GM19397 (cell line): ENCODE measurements around the gene WDR37.

Source experiments
- ATAC-seq: cut with Tn5 transposase; IDR thresholded peaks from one replicate; pipeline ENCODE4 v1.9.1; 2021; ENCODE audit warnings: mild to moderate bottlenecking, moderate library complexity; ENCODE audit not compliant: unreplicated experiment

WDR37 gene

DNA sequence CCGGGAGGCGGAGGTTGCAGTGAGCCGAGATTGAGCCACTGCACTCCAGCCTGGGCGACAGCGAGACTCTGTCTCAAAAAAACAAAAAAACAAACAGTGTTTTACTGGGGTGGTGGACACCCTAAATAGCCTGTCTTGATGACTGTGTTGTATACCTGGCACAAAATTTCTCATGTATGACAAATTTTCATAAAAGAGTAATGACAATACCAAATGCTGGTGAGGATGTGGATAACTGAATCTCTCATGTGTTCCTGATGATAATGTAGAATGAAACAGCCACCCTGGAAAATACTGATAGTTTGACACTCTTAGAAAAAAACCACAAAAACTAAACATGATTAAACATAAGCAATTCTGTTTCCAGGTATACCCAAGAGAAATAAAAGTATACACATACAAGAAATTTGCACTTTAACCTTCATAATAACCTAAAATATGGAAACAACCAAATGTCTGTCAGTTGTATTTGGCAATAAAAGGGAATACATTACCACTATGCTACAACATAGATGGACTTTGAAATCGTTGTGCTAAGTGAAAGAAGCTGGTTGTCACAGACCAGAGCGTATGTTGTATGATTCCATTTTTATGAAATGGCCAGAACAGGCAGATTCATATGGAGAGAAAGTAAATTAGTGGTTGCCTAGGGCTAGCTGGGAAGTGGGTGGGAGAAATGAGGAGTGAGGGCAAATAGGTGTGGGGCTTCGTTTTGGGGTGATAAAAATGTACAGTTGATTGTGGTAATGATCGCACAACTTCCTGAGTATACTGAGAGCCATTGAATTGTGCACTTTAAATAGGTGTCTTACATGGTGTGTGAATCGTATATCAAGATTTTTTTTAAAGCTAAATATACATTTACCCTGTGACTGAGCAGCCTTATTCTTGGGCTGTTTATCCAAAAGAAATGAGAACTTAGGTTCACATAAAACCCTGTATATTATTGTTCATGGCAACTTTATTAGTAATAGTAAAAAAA, 12.5 kb downstream of the WDR37 start:
- ATAC-seq = no peak

DNA sequence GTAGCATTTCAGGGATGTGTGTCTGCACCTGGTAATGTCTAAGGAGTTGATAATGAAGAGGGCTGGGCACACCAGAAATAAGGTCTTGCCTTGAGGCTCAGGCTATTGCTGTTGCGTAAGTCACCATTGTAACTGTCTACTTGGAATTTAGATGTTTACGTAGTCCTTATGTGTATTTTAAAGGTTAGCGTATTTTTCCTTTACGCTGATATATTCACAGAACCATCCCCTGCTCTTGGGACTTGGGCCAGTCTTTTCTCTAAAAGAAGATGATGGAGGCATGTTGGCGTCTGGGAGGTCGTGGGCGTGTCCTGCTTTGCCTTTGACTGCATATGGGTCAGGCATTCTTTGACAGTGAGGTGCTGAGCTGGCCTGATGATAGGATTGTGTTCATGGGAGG, 14.7 kb downstream of the WDR37 start:
- ATAC-seq = no peak

DNA sequence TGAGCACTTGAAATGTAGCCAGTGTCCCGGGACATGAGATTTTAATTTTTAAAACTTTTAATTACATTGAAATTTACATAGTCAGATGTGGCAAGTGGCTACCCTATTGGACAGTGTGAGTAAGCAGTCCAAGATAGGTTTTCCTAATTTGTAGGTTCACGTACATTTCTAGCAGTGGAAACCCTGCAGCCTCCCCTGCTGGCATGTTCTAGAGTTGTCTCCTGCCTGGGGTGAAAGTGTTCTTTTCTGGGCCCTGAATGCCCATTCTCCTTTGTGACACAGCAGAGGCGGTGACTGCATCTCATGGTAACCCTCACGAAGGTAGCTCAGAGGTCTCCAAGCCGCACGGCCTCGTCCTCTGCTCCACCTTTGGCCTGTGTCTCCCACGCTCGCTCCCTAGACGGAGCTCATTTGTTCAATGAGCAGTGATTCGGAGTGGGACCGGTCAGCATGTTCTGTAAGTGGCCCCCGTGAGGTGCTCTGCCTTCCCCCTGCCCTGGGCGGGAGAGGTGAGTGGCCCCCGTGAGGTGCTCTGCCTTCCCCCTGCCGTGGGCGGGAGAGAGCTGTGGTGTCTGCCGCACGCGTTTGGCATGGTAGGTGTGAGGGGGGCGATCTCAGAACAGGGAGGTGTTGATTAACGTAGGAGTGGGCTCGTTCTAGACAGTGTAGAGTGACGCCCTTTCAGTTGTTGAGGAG, 18.0 kb downstream of the WDR37 start:
- no peak for ATAC-seq

DNA sequence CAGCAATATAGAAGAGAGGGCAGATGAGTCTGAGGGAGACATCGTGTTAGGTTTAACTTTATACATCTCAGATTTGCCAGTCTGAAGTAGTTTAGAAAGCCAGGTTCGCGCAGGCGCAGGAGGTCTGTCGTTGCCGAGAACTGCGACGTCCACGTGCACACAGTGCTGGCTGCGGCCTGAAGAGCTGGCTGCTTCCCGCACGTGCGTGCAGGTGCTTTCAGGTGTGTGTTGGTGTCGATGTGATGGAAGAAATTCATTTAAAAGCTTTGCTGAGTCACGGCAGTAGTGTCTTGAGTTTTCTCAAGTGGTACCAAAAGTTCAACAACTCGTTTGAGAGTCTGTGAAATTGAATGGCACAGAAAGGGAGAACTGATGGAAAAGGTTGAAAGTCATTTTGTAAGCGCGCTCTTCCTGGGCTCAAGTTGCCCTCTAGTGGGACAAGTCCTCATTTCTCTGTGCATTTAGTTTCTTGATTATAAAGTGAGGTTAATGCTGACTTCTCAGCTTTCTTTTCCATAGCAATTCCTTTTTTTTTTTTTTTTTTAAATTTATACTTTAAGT, 18.6 kb downstream of the WDR37 start:
- ATAC-seq = no peak

DNA sequence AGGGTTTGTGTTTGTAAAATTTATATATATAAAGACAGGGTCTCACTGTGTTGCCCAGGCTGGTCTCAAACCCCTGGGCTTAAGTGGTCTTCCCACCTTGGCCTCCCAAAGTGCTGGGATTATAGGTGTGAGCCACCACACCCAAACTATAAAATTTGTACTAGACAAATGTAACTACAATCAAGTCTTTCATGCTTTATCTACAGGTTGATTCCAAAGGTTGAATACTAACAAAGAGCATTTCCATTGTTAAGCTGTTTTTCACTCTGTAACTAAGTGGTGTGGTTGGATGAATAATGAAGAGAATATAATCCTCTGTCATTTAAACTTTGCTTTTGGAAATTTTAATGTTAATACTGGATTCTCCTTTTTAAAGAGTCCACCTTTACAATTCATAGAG, 22.5 kb downstream of the WDR37 start:
- ATAC-seq = no peak

DNA sequence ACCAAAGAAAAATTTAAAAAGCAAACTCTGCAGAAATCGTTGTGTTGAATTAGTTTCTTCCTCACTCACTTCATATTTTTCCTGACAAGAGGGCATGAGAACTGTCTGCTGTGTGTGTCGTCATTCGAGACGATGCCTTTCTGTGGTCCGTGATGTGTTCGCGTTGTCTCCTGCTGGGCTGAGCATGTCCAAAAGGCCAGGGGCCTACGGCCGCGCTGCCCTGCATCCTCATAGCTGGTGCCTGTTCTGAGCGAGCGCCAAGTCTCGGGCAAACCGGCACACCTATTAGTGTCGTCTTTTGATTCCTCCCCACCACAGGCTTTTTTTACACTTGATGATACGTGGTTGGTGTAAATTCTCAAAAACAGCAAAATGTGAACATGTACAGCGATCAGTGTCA, 27.4 kb downstream of the WDR37 start:
- no peak for ATAC-seq

DNA sequence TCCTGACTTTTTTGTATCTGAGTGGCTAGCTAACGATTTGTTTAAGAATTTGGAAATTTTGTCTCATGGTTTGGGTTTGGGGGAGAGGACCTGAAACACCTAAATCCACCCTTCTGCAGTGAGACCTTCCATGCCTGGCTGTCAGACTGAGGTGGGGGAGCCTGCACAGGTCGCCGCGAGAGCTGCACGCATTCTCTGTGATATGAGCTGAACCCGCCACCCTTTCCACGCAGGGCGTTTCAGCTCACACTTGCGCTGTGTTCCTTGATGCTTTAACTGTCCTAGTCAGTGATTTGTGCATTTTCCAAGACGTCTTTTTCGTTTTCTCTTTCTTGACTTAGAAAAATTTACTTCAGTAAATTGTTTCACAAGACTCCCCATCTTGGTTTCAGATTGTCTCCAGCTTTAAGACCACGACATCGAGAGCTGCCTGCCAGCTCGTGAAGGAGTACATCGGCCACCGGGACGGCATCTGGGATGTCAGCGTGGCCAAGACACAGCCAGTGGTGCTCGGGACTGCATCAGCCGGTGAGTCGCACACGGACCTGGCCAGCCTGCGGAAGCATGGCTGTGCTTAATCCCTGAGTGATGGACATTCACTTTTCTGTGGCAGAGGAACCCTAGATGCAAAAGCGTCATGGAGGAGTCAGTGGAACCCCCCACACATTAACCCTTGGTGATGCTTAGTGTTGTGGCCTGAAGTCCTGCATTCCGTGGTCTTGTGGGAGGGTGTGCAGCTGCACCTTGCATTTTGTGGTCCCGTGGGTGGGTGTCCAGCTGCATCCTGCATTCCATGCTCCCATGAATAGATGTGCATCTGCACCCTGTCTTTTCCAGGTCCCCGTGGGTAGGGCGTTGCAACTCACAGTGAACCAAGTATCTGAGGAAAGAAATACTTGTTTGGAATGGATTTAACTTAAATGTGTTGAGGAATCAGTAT, 28.1 kb downstream of the WDR37 start:
- no peak for ATAC-seq

DNA sequence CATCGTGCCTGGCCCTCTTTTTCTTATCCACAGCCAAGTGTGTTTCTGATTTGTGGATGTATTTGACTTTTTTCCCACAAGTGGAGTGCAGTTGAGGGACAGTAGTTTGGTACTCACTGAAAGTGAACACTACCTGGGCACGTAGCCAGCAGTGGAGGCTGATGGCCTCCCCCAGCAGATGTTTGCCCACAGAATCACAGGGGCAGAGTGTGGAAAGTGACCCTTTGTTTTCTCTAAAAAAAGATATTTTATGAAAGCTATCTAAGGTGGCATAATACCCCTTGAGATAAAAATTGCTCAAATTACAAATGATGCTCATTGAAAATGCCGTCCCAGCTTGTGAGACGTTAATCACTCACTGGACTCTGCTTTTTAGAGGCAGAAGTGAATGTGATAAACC, 29.1 kb downstream of the WDR37 start:
- ATAC-seq = no peak

DNA sequence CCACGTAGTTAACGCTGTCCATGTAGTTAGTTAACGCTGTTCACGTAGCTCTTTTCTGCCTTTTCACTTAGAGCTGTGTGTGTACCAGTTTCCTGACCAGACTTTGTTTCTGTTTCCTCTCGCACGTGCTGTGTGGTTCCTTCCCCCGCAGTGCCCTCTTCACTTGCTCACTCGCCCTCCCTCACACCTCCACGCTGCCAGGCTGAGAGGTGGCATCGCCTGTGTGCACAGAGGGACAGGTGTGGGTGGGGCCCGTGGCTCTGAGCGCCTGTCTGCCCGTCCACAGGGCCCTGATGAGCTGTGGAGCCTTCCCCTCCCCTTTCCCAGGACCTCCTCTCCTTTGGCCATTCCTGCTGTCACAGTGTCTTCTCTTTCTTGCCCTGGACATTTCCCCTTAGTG, 30.6 kb downstream of the WDR37 start:
- no peak for ATAC-seq

DNA sequence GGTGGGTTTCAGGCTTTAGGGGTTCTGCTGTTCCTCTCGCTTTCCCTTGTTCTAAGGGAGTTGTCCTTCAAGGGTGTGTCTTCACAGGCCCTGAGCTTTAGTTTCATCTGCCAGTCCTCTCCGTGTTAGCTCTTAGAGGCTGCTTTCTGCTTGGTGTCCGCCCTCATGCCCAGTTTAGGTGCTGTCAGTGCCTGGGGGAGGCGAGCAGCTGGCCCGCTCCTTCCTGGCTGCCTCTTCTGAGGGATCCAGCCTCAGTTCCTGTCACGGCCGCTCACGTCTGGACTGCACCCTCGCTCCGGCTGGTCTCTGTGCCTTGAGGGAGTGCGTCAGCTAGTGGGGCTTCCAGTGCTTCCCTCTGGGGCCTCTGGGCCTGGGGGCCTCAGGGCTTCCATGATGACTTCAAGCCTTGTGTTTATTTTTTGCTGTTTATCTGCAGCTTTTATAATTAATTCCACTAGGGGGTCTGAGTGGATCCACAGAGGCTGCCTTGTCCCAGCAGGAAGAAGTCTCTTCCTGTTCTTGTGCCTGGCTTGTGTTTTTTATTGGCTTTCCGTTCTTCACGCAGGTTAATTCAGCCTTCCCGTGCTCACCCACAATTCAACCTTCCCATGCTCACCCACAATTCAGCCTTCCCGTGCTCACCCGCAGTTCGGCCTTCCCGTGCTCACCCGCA, 33.0 kb downstream of the WDR37 start:
- no peak for ATAC-seq

DNA sequence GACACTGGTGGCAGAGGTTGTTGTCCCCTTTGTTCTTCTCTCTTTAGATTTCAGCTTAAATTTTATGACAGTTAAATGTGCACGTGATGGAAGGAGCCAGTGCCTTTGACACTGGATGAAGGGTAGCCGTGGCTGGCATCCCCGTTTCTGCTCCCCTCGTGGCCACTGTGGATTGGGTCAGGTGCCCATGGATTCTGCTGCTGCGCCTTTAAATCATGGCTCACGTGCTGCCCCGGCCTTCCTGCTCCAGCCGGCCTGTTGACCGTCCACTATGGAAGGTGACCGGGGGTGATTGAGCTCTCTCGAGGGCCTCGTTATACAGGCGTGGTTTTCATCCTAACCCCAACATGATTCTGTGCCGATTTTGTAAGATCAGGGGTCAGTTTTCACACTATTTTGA, 34.5 kb downstream of the WDR37 start:
- ATAC-seq = no peak

DNA sequence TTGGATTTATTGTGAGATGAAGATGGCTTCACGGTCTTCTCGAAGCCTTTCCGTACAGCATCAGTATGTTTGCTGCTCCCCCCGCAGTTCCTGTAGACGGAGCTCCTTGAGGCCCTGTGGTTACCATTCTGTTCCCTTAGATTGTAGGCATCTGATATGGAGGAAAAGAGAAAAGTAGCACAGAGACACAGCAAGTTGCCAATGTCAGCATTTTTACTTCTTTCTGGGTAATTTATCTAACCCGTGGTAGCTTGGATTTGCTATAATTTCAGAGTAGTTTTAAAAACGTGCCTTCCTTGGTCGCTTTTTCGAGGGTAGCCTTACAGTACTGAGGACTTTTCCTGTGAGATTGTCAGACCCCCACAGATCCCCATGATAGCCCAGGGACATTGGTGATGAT, 37.5 kb downstream of the WDR37 start:
- no peak for ATAC-seq

DNA sequence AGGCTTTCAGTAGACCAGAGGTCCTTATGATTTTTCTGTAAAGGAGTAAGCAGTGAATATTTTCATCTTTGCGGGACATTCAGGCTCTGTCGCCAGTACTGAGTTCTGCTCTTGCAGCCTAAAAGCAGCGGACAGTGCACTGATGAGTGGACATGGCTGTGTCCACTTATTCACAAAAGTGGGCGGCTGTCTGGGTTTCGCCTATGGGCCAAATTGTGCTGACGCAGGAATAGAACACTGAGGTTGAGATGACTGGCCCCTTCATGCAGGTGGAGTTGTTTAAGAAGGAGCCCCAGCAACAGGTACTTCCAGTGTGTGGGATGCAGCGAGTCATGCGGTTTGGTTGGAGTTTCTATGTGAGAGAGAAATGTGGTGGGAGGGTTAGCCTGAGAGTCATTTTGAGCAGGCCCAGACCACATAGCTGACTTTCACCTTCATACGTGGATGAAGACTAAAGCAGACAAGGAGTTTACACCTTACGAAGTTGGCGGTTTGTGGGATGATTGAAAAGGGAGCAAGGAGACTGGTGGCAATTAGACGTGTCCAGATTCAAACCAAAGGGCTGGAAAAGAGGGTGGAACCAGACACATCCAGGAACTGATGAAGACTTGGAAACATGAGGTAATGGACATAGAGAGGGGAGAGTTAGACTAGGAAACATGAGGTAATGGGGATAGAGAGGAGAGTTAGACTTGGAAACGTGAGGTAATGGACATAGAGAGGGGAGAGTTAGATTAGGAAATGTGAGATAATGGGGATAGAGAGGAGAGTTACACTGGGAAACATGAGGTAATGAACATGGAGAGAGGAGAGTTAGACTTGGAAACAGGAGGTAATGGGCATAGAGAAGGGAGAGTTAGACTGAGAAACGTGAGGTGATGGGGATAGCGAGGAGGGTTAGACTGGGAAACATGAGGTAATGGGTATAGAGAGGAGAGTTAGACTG, 38.2 kb downstream of the WDR37 start:
- no peak for ATAC-seq

DNA sequence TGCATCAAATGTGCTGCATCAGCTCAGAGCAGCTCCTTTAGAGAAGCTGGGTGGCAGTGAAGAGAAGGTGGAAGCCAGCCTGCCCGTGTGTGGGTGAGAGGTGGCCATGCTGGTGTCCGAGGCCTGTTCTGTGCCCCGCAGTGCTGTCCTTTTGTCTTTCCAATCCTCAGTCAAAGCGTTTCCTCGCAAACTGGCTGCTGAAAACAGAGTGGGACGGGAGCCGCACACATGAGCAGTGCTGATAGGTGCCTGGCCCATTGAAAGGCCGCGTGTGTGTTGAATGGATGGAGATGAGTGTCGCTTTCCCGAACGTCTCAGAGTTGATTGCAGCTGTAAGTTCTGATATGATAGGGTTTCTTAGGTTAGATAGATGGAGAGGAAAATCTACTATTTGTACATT, 39.3 kb downstream of the WDR37 start:
- ATAC-seq = no peak

DNA sequence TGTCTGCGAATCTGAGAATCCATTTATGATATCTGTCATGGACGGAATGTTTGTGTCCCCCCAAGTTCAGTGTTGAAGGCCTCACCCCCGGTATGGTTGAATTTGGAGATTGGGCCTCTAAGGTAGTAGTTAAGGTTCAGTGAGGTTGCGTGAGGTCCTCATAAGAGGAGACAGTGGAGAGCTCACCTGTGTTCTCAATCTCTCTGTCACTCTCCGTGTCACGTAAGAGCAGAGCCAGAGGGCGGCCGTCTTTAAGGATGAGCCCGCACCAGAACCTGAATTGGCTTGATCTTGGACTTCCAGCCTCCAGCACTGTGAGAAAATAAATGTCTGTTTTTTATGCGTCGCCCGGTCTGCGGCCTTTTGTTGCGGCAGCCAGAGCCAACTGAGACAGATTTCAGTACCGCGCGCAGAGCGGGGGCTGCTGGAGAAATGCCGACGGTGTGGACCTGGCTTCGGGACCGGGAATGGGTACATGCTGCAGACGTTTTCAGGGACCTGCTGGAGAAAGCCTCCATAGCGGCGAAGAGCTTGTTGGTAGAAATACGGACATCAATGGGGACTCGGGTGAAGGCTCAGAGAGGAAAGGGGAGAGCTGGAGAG, 40.2 kb downstream of the WDR37 start:
- ATAC-seq = no peak

DNA sequence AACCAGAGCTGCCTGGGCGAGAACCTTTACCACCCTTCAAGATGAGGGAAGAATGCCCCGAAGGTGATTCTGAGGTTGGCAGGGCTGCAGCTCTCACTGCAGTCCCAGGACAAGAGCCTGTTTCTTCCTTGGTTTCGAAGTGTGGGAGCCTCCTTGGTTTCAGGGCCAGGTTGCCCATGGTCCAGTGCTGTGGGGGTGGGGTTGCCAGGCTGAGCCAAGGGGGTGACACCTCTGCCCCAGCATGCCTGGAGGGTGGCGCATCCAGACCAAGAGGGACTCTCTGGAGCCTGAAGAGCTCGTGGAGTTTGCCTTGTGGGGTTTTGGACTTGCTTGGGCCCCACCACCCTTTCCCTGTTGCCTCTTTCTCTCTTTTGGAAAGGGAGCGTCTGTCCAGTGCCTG, 41.3 kb downstream of the WDR37 start:
- no peak for ATAC-seq

DNA sequence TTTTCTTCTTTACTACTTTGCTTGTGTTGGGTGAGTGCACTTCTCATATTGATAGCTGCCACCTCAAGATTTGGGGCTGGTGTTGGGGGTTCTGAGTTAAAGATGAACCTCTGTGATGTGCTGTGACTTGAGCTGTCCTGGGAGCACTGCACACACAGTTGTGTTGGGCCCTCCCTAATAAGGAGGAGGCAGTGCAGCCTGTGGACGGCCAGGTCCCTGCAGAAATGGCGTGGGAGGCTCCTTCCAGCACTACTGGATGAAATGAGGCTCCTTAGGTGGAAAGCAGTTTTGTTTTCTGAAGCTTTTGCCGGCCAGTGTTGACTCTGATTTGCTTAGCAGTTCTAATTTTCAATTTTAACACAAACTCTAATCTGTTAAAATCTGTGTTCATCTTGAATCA, 44.0 kb downstream of the WDR37 start:
- ATAC-seq = no peak

DNA sequence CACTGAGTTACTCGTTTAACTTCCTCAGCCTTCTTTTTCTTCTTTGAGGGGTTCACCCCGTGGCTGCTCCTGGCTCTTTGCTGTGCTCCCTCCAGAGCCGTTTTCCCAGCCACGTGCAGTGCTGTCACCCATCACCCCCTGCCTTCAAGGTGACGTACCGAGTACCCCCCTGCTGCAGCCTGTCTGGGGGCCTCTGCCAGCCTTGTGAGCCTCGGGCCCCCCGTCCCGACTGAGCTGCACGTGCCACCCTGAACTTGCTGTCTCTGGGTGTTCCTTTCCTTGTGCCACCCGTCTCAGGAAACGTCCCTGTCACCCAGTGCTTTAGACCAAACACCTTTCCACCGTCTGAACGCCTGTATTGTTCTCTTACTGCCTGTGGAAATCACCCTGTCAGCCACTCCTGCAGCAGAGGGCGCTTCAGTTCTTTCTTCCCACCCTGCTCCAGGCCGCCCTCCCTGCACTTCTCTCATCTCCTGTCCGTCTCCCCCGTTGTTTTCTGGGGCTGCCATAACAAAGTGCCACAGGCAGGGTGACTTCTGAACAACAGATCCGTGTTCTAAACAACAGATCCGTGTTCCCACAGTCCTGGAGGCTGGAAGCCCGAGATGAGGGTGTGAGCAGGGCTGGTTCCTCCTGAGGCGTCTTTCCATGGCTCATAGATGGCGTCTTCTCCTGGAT, 44.6 kb downstream of the WDR37 start:
- ATAC-seq = no peak
